Epithelial cell of esophagus (primary cell): ENCODE results near the gene QSER1.
"Not testable (repeated sequence)": the region's sequence is repeated elsewhere in the genome, so short reads cannot be mapped to it uniquely, and the experiment has no call there.

ENCODE experiments used
- DNase-seq: peaks from one replicate; pipeline ENCODE4 v3.0.0; 2010; ENCODE audit warnings: low read depth
- H3K4me3 ChIP-seq: 2 replicates; pipeline ENCODE4 v1.5.1; 2011; ENCODE audit warnings: mild to moderate bottlenecking, low read length, control low read depth
- TF ChIP-seq, protein P1 (sequence below): IDR thresholded peaks from 2 replicates; pipeline ENCODE4 v1.5.1; 2011; ENCODE audit warnings: low read depth, mild to moderate bottlenecking, low read length, control low read depth, inconsistent platforms; ENCODE audit not compliant: insufficient read depth; ENCODE audit errors: missing control alignments

The QSER1 gene

DNA sequence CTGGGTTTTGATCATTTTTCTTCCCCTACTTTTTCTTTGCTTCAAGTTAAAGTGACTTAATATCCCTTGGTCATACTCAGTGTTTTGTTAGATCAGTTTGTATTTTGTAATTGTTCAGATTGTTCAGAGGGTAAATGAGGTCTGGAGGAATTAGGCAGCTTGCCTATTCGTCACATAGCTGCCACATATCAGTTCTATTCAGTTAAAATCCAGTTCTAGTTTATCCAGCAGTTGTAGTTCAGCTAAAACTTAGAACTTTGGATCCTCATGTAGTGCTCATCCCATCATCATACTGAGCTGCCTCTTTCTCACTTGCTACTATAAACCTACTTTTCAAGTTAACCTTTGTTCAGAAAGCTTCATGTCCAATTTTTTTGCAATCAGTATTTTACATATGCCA is 75.9 kb downstream of the QSER1 start:
- TF ChIP-seq, protein P1, sequence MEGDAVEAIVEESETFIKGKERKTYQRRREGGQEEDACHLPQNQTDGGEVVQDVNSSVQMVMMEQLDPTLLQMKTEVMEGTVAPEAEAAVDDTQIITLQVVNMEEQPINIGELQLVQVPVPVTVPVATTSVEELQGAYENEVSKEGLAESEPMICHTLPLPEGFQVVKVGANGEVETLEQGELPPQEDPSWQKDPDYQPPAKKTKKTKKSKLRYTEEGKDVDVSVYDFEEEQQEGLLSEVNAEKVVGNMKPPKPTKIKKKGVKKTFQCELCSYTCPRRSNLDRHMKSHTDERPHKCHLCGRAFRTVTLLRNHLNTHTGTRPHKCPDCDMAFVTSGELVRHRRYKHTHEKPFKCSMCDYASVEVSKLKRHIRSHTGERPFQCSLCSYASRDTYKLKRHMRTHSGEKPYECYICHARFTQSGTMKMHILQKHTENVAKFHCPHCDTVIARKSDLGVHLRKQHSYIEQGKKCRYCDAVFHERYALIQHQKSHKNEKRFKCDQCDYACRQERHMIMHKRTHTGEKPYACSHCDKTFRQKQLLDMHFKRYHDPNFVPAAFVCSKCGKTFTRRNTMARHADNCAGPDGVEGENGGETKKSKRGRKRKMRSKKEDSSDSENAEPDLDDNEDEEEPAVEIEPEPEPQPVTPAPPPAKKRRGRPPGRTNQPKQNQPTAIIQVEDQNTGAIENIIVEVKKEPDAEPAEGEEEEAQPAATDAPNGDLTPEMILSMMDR, result no peak
- no peak for DNase-seq
- no peak overlapping the region for H3K4me3 ChIP-seq

DNA sequence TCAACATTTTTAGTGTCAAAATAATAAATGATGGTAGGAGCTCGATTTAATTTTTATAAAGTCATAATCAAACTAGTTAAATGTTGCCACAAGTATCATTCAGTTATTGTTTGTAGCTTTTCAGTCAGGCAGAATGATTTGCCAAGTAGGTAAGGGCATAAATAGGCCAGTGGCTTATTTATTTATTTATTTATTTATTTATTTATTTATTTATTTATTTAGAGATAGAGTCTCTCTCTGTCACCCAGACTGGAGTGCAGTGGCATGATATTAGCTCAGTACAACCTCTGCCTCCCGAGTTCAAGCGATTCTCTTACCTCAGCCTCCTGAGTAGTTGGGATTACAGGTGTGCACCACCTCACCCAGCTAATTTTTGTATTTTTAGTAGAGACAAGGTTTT is 79.6 kb downstream of the QSER1 start:
- not testable (repeated sequence) for H3K4me3 ChIP-seq, DNase-seq

DNA sequence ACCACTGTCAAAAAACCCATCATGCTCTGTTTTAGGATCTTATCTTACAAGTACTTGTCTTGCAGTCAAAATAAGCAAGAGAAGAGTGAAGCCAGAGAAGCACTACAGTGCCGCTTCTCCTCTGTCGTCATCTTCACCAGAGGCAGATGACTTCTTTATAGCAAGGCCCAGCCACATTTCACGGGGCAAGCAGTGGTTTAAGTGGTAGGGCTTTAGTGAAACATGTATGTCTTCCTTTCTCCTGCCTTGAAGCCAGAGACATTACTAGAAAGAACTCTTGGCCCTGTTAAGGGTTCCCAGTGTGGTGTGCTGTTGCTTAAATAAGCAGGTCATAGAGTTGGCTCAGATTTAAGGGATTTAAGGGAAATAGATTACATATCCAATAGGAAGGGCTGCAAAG is 80.2 kb downstream of the QSER1 start:
- no peak overlapping the region for H3K4me3 ChIP-seq
- no peak for DNase-seq
- TF ChIP-seq, protein P1, result no peak

DNA sequence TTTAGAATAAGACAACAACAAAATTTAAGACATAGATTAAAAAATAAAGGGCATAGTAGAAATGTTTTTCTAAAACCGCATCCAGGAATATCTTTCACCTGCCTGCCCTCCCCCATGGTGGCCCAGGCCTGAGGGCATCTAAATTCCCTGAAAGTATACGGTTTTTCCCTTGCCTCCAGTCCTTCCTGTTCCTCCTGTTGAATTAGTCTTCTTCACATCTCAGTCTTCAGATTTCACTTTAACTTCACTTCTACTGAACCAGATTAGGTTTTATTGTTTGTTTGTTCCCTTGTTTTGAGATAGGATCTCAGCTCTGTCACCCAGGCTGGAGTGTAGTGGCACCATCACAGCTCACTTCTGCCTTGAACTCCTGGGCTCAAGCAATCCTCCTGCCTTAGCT is 90.0 kb downstream of the QSER1 start:
- TF ChIP-seq, protein P1, result no peak
- DNase-seq, result no peak
- no peak overlapping the region for H3K4me3 ChIP-seq

DNA sequence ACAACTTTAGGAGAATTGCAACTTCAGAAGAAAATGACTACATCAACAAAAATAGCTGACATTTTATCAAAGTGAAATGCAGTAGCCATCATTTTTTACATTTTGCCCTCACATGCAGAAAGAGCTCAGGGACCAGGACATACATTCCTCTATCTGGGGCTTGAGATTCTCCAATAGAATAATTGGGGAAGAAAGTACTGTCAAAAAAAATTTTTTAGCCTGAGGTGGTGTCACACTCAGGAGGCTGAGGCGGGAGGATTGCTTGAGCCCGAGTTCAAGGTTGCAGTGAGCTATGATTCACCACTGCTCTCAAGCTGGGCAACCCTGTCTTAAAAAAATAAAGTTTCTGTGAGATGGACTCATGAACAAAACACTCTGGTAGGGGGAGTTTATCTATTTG is 90.9 kb downstream of the QSER1 start:
- H3K4me3 ChIP-seq, result no peak overlapping the region
- no peak for DNase-seq
- TF ChIP-seq, protein P1, result no peak

DNA sequence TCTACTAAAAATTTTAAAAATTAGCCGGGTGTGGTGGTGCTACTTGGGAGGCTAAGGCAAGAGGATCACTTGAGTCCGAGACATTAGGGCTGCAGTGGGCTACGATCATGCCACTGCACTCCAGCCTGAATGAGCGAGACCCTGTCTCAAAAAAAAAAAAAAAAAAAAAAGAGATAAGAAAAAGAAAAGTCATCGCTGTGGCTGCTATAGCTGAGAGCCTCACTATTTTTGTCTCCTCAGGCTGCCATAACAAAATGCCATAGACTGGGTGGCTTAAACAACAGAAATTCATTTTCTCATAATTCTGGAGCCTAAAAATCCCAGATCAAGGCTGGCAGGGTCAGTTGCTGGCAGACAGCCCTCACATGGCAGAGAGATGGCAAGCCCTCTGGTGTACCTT is 93.0 kb downstream of the QSER1 start:
- TF ChIP-seq, protein P1, result no peak
- no peak for DNase-seq

DNA sequence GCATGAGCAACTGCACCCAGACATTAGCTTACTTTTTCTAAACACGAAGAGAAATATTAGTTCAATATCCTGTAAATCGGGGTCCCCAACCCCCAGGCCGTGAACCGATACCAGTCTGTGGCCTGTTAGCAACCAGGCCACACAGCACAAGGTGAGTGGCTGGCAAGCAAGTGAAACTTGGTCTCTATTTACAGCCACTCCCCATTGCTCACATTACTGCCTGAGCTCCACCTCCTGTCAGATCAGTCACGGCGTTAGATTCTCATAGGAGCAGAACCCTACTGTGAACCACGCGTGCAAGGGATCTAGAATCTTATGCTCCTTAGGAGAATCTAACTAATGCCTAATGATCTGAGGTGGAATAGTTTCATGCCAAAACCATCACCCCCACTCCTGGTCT is 95.2 kb downstream of the QSER1 start:
- no peak overlapping the region for H3K4me3 ChIP-seq
- TF ChIP-seq, protein P1, result no peak

More for the DNA sequence above, 93.0 kb downstream of the QSER1 start:
- H3K4me3 ChIP-seq, result no peak overlapping the region

DNA sequence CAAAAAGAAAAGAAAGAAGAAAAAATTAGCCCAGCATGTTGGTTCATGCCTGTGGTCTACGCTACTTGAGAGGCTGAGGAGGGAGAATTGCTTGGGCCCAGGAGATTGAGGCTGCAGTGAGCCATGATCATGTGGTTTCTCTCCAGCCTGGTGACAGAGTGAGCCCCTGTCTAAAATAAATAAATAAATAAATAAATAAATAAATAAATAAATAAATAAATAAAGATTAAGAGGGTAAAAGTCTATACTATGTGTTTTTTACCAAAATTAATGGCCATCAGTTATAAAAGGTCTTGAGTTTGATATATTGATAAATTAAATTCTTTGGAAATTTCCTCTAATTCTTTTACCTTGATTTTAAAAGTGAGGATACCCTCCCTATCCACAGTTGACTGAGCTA is 97.9 kb downstream of the QSER1 start:
- TF ChIP-seq, protein P1, result no peak
- no peak for DNase-seq
- H3K4me3 ChIP-seq, result no peak overlapping the region

More for the DNA sequence above, 95.2 kb downstream of the QSER1 start:
- DNase-seq, result peak; percentile 11
